ENCODE data around the gene HCN2. TPM values are rescaled to one million over a fixed set of nuclear protein-coding genes. Genes with fewer than 3 reads are reported as not detected.

The HCN2 gene
- total and polyA plus RNA-seq, 10 donors: 0.09 to 1.1 (median 0.31) TPM; not detected in 2

DNA sequence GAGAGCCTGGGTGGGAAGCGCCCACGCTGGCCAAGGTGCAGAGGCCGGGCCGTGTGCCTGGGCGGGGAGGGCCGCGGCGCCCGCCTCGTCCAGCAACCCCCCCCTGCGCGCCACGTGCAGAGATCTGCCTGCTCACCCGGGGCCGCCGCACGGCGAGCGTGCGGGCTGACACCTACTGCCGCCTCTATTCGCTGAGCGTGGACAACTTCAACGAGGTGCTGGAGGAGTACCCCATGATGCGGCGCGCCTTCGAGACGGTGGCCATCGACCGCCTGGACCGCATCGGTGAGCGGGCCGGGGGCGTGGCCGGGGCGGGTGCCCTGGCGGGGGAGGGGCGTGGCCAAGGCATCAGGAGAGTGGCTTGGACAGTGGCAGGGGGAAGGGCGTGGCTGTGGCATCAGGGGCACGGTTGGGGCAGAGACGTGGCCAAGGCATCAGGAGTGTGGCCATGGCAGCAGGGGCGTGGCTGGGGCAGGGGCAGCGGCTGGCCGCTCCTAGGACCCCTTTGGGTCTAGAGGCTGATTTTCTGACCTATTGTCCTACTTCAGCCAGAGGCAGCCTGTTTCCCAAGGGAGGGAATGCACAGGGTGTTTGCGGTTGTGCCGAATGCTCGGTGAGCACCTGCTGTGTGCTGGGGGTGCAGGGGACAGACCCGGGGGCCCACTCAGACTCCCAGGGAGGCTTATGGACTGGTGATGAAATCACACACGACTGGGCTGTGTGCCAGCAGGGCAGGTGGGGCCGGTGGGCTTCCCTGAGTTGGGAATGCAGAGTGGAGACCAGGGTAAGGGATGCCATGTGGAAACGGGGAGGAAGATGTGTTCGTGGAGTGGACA, 24.3 kb downstream of the HCN2 start:
- no peak for DNase-seq
- Histone ChIP-seq H3K4me1 (peaks cover 22 to 44% (median 33%) of the 10 kb centered on the region in 6 donors), H3K36me3 (peaks cover 0 to 24% (median 21%) of the 10 kb centered on the region in 6 donors), H3K9me3 (no peaks in the 10 kb centered on the region), H3K4me3 (no peak overlapping the region), H3K27me3 (replicated peaks in 1 of 7) (peaks cover 0 to 27% (median 0%) of the 10 kb centered on the region in 7 donors), H3K27ac (no peak overlapping the region)
- intact Hi-C loops (cut with DNase I; ENCODE audit: low total_unique reads): no loop called here
- WGBS, 5 donors: 71 to 85% (median 80%) methylated on average over 22 to 54 of the region's 54 CpGs
- TF ChIP-seq POLR2A (IDR thresholded peaks at IDR 0.05): no peak
- TF ChIP-seq, protein P1, sequence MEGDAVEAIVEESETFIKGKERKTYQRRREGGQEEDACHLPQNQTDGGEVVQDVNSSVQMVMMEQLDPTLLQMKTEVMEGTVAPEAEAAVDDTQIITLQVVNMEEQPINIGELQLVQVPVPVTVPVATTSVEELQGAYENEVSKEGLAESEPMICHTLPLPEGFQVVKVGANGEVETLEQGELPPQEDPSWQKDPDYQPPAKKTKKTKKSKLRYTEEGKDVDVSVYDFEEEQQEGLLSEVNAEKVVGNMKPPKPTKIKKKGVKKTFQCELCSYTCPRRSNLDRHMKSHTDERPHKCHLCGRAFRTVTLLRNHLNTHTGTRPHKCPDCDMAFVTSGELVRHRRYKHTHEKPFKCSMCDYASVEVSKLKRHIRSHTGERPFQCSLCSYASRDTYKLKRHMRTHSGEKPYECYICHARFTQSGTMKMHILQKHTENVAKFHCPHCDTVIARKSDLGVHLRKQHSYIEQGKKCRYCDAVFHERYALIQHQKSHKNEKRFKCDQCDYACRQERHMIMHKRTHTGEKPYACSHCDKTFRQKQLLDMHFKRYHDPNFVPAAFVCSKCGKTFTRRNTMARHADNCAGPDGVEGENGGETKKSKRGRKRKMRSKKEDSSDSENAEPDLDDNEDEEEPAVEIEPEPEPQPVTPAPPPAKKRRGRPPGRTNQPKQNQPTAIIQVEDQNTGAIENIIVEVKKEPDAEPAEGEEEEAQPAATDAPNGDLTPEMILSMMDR (IDR thresholded peaks at IDR 0.05 in 8 of 11, conservative IDR thresholded peaks at IDR 0.05 in 3 of 11): no peak
- no peak for TF ChIP-seq POLR2AphosphoS5 (IDR thresholded peaks at IDR 0.05)

DNA sequence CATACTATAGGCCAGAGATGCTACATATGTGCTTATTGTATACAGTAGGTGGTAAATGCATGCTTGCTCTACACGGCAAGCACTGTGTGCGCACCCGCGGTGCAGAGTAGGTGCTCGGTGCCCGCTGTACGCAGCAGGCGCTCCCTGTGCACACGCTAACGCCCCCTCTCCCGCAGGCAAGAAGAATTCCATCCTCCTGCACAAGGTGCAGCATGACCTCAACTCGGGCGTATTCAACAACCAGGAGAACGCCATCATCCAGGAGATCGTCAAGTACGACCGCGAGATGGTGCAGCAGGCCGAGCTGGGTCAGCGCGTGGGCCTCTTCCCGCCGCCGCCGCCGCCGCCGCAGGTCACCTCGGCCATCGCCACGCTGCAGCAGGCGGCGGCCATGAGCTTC, 25.9 kb downstream of the HCN2 start:
- H3K4me1 ChIP-seq: peaks cover 9 to 28% (median 16%) of the 10 kb centered on the region in 6 donors
- no peak for TF ChIP-seq POLR2A (IDR thresholded peaks at IDR 0.05)
- TF ChIP-seq, protein P1 (IDR thresholded peaks at IDR 0.05 in 8 of 11, conservative IDR thresholded peaks at IDR 0.05 in 3 of 11): peak in 2 of 11 experiments; percentile 10 to 16
- peak in 1 of 3 donors; percentile 52 for TF ChIP-seq POLR2AphosphoS5 (IDR thresholded peaks at IDR 0.05)
- H3K4me3 ChIP-seq: peak overlapping the region in 1 of 8 donors; percentile 34
- H3K9me3 ChIP-seq: no peaks in the 10 kb centered on the region
- no peak for DNase-seq
- peaks cover 0 to 41% (median 36%) of the 10 kb centered on the region in 6 donors for H3K36me3 ChIP-seq
- intact Hi-C loops (cut with DNase I; ENCODE audit: low total_unique reads): no loop called here
- 23 to 62% (median 39%) methylated on average over 11 to 33 of the region's 33 CpGs for WGBS, 5 donors
- H3K27ac ChIP-seq: no peak overlapping the region
- peaks cover 0 to 24% (median 0%) of the 10 kb centered on the region in 7 donors for H3K27me3 ChIP-seq (replicated peaks in 1 of 7)

DNA sequence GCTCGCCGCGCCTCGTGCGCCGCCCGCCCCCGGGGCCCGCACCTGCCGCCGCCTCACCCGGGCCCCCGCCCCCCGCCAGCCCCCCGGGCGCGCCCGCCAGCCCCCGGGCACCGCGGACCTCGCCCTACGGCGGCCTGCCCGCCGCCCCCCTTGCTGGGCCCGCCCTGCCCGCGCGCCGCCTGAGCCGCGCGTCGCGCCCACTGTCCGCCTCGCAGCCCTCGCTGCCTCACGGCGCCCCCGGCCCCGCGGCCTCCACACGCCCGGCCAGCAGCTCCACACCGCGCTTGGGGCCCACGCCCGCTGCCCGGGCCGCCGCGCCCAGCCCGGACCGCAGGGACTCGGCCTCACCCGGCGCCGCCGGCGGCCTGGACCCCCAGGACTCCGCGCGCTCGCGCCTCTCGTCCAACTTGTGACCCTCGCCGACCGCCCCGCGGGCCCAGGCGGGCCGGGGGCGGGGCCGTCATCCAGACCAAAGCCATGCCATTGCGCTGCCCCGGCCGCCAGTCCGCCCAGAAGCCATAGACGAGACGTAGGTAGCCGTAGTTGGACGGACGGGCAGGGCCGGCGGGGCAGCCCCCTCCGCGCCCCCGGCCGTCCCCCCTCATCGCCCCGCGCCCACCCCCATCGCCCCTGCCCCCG, 26.5 kb downstream of the HCN2 start:
- no peak overlapping the region for H3K27ac ChIP-seq
- peaks cover 4 to 22% (median 10%) of the 10 kb centered on the region in 6 donors for H3K4me1 ChIP-seq
- H3K36me3 ChIP-seq: peaks cover 0 to 46% (median 40%) of the 10 kb centered on the region in 6 donors
- WGBS, 5 donors: 24 to 57% (median 26%) methylated on average over 7 to 93 of the region's 97 CpGs
- TF ChIP-seq POLR2A (IDR thresholded peaks at IDR 0.05) (no peak), POLR2AphosphoS5 (IDR thresholded peaks at IDR 0.05) (no peak)
- TF ChIP-seq, protein P1 (IDR thresholded peaks at IDR 0.05 in 8 of 11, conservative IDR thresholded peaks at IDR 0.05 in 3 of 11): no peak
- H3K27me3 ChIP-seq (replicated peaks in 1 of 7): peaks cover 0 to 21% (median 0%) of the 10 kb centered on the region in 7 donors
- peak overlapping the region in 1 of 8 donors; percentile 34 for H3K4me3 ChIP-seq
- no peak for DNase-seq
- H3K9me3 ChIP-seq: no peaks in the 10 kb centered on the region
- intact Hi-C loops (cut with DNase I; ENCODE audit: low total_unique reads): no loop called here
